ENCODE results near the gene RPS6KA3.
"Not testable (repeated sequence)": the region's sequence is repeated elsewhere in the genome, so short reads cannot be mapped to it uniquely, and the experiment has no call there.

The RPS6KA3 gene

GRCh38 chrX:20204351-20204750 lies 62.4 kb downstream of the RPS6KA3 start:
- H3K9me3 ChIP-seq (ENCODE audit: control insufficient read depth, low read length) = no peaks in the 10 kb centered on the region
- H3K36me3 ChIP-seq (ENCODE audit: control insufficient read depth, insufficient read depth, low read length) = no peaks in the 10 kb centered on the region
- H3K4me3 ChIP-seq (ENCODE audit: insufficient read depth, low read depth, low read length) = no peak overlapping the region
- H3K27ac ChIP-seq (ENCODE audit: insufficient read depth, low read depth, low read length, poor library complexity, severe bottlenecking) = no peak overlapping the region
- H3K27me3 ChIP-seq (ENCODE audit: control insufficient read depth, insufficient read depth, low read length, poor library complexity, severe bottlenecking) = no peaks in the 10 kb centered on the region
- no peaks in the 10 kb centered on the region for H3K4me1 ChIP-seq (ENCODE audit: control insufficient read depth, insufficient read depth, low read length)
- 96 to 98% methylated on average over 5 to 6 of the region's 6 CpGs for WGBS, 2 experiments

GRCh38 chrX:20197641-20198210 lies 69.0 kb downstream of the RPS6KA3 start:
- no peaks in the 10 kb centered on the region for H3K36me3 ChIP-seq (ENCODE audit: control insufficient read depth, insufficient read depth, low read length)
- H3K27ac ChIP-seq (ENCODE audit: insufficient read depth, low read depth, low read length, poor library complexity, severe bottlenecking) = no peak overlapping the region
- H3K9me3 ChIP-seq (ENCODE audit: control insufficient read depth, low read length) = no peaks in the 10 kb centered on the region
- no peaks in the 10 kb centered on the region for H3K4me1 ChIP-seq (ENCODE audit: control insufficient read depth, insufficient read depth, low read length)
- H3K4me3 ChIP-seq (ENCODE audit: insufficient read depth, low read depth, low read length) = no peak overlapping the region
- no peaks in the 10 kb centered on the region for H3K27me3 ChIP-seq (ENCODE audit: control insufficient read depth, insufficient read depth, low read length, poor library complexity, severe bottlenecking)
- no CpG with 5 or more reads among the region's 2 CpGs for WGBS, 2 experiments

GRCh38 chrX:20189171-20189570 lies 77.5 kb downstream of the RPS6KA3 start:
- Histone ChIP-seq H3K27me3 (ENCODE audit: control insufficient read depth, insufficient read depth, low read length, poor library complexity, severe bottlenecking) (no peaks in the 10 kb centered on the region), H3K9me3 (ENCODE audit: control insufficient read depth, low read length) (no peaks in the 10 kb centered on the region), H3K4me3 (ENCODE audit: insufficient read depth, low read depth, low read length) (no peak overlapping the region), H3K36me3 (ENCODE audit: control insufficient read depth, insufficient read depth, low read length) (no peaks in the 10 kb centered on the region), H3K4me1 (ENCODE audit: control insufficient read depth, insufficient read depth, low read length) (no peaks in the 10 kb centered on the region), H3K27ac (ENCODE audit: insufficient read depth, low read depth, low read length, poor library complexity, severe bottlenecking) (no peak overlapping the region)

- 87 to 100% methylated on average over 3 of the region's 3 CpGs for WGBS, 2 experiments
- no peaks in the 10 kb centered on the region for H3K9me3 ChIP-seq (ENCODE audit: control insufficient read depth, low read length)
- H3K27me3 ChIP-seq (ENCODE audit: control insufficient read depth, insufficient read depth, low read length, poor library complexity, severe bottlenecking) = no peaks in the 10 kb centered on the region
- no peaks in the 10 kb centered on the region for H3K36me3 ChIP-seq (ENCODE audit: control insufficient read depth, insufficient read depth, low read length)
- H3K27ac ChIP-seq (ENCODE audit: insufficient read depth, low read depth, low read length, poor library complexity, severe bottlenecking) = no peak overlapping the region
- no peaks in the 10 kb centered on the region for H3K4me1 ChIP-seq (ENCODE audit: control insufficient read depth, insufficient read depth, low read length)
- no peak overlapping the region for H3K4me3 ChIP-seq (ENCODE audit: insufficient read depth, low read depth, low read length)
Observed at GRCh38 chrX:20181598-20182329, 84.9 kb downstream of the RPS6KA3 start.

- no peaks in the 10 kb centered on the region for H3K27me3 ChIP-seq (ENCODE audit: control insufficient read depth, insufficient read depth, low read length, poor library complexity, severe bottlenecking)
- H3K9me3 ChIP-seq (ENCODE audit: control insufficient read depth, low read length) = no peaks in the 10 kb centered on the region
- H3K36me3 ChIP-seq (ENCODE audit: control insufficient read depth, insufficient read depth, low read length) = no peaks in the 10 kb centered on the region
- H3K27ac ChIP-seq (ENCODE audit: insufficient read depth, low read depth, low read length, poor library complexity, severe bottlenecking) = no peak overlapping the region
- H3K4me1 ChIP-seq (ENCODE audit: control insufficient read depth, insufficient read depth, low read length) = no peaks in the 10 kb centered on the region
- H3K4me3 ChIP-seq (ENCODE audit: insufficient read depth, low read depth, low read length) = no peak overlapping the region
Observed at GRCh38 chrX:20177093-20177492, 89.6 kb downstream of the RPS6KA3 start.

GRCh38 chrX:20173856-20174255 lies 92.9 kb downstream of the RPS6KA3 start:
- Histone ChIP-seq H3K27me3 (ENCODE audit: control insufficient read depth, insufficient read depth, low read length, poor library complexity, severe bottlenecking) (no peaks in the 10 kb centered on the region), H3K4me3 (ENCODE audit: insufficient read depth, low read depth, low read length) (no peak overlapping the region), H3K27ac (ENCODE audit: insufficient read depth, low read depth, low read length, poor library complexity, severe bottlenecking) (no peak overlapping the region), H3K4me1 (ENCODE audit: control insufficient read depth, insufficient read depth, low read length) (no peaks in the 10 kb centered on the region), H3K36me3 (ENCODE audit: control insufficient read depth, insufficient read depth, low read length) (no peaks in the 10 kb centered on the region), H3K9me3 (ENCODE audit: control insufficient read depth, low read length) (no peaks in the 10 kb centered on the region)
- 100% methylated on average over 1 to 2 of the region's 2 CpGs for WGBS, 2 experiments

GRCh38 chrX:20173313-20173712 lies 93.4 kb downstream of the RPS6KA3 start:
- H3K4me1 ChIP-seq (ENCODE audit: control insufficient read depth, insufficient read depth, low read length) = no peaks in the 10 kb centered on the region
- H3K36me3 ChIP-seq (ENCODE audit: control insufficient read depth, insufficient read depth, low read length) = no peaks in the 10 kb centered on the region
- no peak overlapping the region for H3K27ac ChIP-seq (ENCODE audit: insufficient read depth, low read depth, low read length, poor library complexity, severe bottlenecking)
- no peaks in the 10 kb centered on the region for H3K27me3 ChIP-seq (ENCODE audit: control insufficient read depth, insufficient read depth, low read length, poor library complexity, severe bottlenecking)
- no peaks in the 10 kb centered on the region for H3K9me3 ChIP-seq (ENCODE audit: control insufficient read depth, low read length)
- no peak overlapping the region for H3K4me3 ChIP-seq (ENCODE audit: insufficient read depth, low read depth, low read length)
- WGBS, 2 experiments = 92 to 94% methylated on average over 2 of the region's 2 CpGs

GRCh38 chrX:20171887-20172286 lies 94.8 kb downstream of the RPS6KA3 start:
- WGBS, 2 experiments = 89 to 98% methylated on average over 2 to 3 of the region's 3 CpGs
- Histone ChIP-seq H3K4me3 (ENCODE audit: insufficient read depth, low read depth, low read length) (no peak overlapping the region), H3K27ac (ENCODE audit: insufficient read depth, low read depth, low read length, poor library complexity, severe bottlenecking) (no peak overlapping the region), H3K4me1 (ENCODE audit: control insufficient read depth, insufficient read depth, low read length) (no peaks in the 10 kb centered on the region), H3K27me3 (ENCODE audit: control insufficient read depth, insufficient read depth, low read length, poor library complexity, severe bottlenecking) (no peaks in the 10 kb centered on the region), H3K9me3 (ENCODE audit: control insufficient read depth, low read length) (no peaks in the 10 kb centered on the region), H3K36me3 (ENCODE audit: control insufficient read depth, insufficient read depth, low read length) (no peaks in the 10 kb centered on the region)

GRCh38 chrX:20162516-20162915 lies 104.2 kb downstream of the RPS6KA3 start:
- not testable (repeated sequence) for H3K27me3 ChIP-seq (ENCODE audit: control insufficient read depth, insufficient read depth, low read length, poor library complexity, severe bottlenecking)

GRCh38 chrX:20159797-20160385 lies 106.8 kb downstream of the RPS6KA3 start:
- Histone ChIP-seq H3K36me3 (ENCODE audit: control insufficient read depth, insufficient read depth, low read length) (peaks cover 4% of the 10 kb centered on the region), H3K4me1 (ENCODE audit: control insufficient read depth, insufficient read depth, low read length) (no peaks in the 10 kb centered on the region), H3K27me3 (ENCODE audit: control insufficient read depth, insufficient read depth, low read length, poor library complexity, severe bottlenecking) (no peaks in the 10 kb centered on the region), H3K9me3 (ENCODE audit: control insufficient read depth, low read length) (no peaks in the 10 kb centered on the region), H3K4me3 (ENCODE audit: insufficient read depth, low read depth, low read length) (no peak overlapping the region), H3K27ac (ENCODE audit: insufficient read depth, low read depth, low read length, poor library complexity, severe bottlenecking) (no peak overlapping the region)
- 90 to 94% methylated on average over 4 of the region's 4 CpGs for WGBS, 2 experiments

More at GRCh38 chrX:20162516-20162915, 104.2 kb downstream of the RPS6KA3 start:
- H3K36me3 ChIP-seq (ENCODE audit: control insufficient read depth, insufficient read depth, low read length); H3K4me3 ChIP-seq (ENCODE audit: insufficient read depth, low read depth, low read length); H3K9me3 ChIP-seq (ENCODE audit: control insufficient read depth, low read length); H3K27ac ChIP-seq (ENCODE audit: insufficient read depth, low read depth, low read length, poor library complexity, severe bottlenecking); H3K4me1 ChIP-seq (ENCODE audit: control insufficient read depth, insufficient read depth, low read length): not testable (repeated sequence)

All from ectodermal cell (in vitro differentiated cells).